GM21390 (cell line): ENCODE results near the gene CCDC91.
"Not testable (repeated sequence)": the region's sequence is repeated elsewhere in the genome, so short reads cannot be mapped to it uniquely, and the experiment has no call there.

Experiments
- ATAC-seq: cut with Tn5 transposase; IDR thresholded peaks from one replicate; pipeline ENCODE4 v1.9.1; 2021; ENCODE audit not compliant: unreplicated experiment

CCDC91 gene

GRCh38 chr12:28231248-28231647 is 41.0 kb downstream of the CCDC91 start:
- no peak for ATAC-seq

DNA sequence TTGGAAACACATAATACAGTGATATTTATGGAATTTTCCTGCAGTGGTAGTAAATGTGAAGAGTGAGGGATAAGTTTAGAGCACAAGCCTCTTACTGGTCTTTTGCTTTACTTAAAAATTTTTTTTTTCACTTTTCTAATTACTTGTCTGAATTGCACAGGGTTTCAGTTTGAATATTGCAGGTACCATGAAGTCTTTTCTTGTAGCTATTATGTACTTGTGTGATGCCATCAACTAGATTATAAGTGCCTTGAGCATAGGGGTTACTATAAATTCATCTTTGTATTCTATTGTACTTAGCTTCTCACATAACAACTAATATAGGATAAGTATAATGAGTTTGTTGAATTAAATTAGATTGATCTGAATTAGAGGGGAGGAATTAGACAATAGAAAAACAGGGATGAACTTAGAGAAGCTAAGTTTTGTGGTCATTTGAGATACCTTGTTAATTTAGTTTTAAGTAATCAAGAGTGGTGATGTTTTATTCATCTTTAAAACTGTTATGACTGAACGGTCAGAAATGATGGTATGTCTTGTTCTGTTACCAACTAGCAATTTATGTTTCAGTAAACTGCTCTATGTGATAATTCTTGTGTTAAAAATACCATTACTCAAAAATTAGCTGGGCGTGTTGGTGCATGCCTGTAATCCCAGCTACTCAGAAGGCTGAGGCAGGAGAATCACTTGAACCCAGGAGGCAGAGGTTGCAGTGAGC is 42.1 kb downstream of the CCDC91 start:
- ATAC-seq, result no peak

- no peak for ATAC-seq
Observed at GRCh38 chr12:28234444-28234843, 44.2 kb downstream of the CCDC91 start.

DNA sequence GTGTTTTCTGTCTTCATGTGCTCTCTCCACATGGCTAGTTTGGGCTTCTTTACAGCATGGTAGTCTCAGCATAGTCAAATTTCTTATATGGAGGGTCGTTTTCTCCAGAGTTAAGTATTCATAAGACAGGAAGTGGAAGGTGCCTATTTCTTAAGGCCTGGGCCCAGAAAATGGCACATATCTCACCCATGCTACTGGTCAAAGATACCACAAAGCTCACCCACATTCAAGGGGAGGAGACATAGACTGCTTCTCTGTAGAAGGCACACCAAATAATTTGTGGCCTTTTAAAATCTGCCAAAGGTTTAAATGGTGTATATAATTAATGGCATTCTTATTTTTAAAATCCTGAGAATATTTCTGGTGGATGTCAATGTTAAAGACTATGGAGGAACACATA is 44.8 kb downstream of the CCDC91 start:
- ATAC-seq, result no peak

DNA sequence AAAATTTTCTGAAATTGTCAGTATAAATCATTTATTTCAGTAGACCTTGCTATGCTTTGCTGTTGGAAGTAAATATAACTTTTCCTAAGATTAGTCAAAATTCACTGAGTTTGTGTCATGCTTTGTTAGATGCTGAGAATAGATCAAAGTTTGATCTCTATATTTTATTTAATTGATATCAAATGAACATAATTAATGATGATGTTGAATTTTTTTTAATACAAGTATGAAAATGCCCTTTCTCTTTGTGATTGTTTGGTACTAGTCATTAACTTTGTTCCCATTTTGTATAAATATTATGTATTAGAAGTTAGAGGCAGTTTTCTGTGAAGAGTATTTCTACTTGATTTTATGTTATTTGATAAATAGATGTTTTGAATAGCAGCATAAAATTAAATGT is 45.7 kb downstream of the CCDC91 start:
- no peak for ATAC-seq

- no peak for ATAC-seq
Observed at GRCh38 chr12:28237423-28237822, 47.2 kb downstream of the CCDC91 start.

DNA sequence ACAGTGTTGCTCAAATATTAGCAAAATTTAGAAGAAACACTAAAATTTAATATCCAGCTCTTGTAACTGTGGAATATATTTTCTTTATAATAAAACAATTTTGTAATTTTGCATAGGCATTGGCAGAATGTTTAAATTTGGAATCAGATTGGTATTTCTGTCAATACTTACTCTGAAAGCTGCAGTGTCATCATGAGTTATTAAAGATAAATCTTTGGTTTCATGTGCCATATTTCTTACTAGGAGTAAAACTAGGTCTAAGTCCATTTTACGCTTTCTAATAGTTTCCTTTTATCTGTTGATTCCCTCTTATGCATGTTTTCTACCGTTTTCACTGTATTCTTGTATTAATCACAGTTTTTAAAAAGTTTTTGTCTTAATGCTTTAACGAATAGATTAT is 49.7 kb downstream of the CCDC91 start:
- ATAC-seq, result no peak

DNA sequence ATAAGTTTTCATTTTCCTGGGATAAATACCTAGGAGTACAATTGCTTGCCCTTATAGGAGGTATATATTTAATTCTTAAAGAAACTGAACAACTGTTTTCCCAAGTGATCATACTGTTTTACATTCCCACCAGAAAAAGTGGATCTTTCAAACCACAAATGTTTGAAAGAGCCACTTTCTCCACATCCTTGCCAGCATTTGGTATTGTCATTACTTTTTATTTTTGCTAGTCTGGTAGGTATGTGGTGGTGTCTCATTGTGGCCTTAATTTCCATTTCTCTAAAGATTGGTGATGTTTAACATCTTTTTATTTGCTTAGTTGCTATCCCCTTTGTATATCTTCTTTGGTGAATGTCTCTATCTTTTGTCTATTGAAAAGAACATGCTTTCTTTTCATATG is 50.6 kb downstream of the CCDC91 start:
- ATAC-seq, result no peak

DNA sequence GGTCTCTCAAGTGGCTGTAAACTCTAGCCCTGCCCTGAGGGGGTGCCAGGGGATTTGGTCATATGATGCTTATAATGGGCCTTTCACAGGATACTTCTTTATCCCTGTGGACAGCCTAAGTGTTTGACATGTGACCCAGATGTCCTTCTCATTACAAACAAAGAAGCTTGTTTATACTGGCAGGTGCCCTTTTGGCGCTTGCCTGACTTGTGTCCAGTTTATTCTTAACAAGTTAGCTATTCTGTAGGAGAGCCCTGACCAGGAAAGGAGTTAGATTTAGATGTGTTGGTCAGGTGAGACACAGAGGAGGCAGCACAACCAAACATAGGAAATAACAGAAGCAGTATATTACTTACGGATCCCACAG is 51.9 kb downstream of the CCDC91 start:
- no peak for ATAC-seq

DNA sequence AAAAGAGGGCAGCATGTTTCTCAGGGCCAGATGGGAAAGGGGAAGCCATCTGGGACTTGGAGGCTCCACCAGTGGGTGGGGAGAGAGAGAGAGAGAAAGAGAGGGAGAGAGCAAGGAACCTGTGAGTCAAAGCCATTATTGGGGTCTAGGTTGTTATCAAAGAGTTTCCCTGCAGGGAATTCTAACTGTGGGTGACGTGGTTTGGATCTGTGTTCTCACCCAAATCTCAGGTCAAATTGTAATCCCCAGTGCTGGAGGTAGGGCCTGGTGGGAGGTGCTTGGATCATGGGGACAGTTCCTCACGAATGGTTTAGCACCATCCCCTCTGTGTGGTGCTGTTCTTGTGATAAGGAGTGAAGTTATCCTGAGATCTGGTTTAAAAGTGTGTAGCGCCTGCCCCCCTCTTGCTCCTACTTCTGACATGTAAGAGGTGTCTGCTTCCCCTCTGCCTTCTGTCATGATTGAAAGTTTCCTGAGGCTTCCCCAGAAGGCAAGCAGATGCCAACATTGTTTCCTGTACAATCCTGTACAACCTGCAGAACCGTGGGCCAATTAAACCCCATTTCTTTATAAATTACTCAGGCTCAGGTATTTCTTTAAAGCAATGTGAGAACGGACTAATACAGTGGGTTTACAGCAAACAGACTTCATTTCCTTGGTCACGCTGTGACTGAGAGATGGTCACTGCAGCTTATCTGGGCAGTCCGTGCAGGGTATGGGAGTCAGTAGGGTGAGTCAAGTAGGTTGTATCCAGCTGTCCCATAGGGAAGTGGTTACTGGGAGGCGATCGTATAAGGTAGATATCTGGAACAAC is 52.4 kb downstream of the CCDC91 start:
- no peak for ATAC-seq

- ATAC-seq, result no peak
Observed at GRCh38 chr12:28243310-28243633, 53.0 kb downstream of the CCDC91 start.

- ATAC-seq, result no peak
Observed at GRCh38 chr12:28247806-28248205, 57.5 kb downstream of the CCDC91 start.

- no peak for ATAC-seq
Observed at GRCh38 chr12:28248555-28249145, 58.4 kb downstream of the CCDC91 start.

GRCh38 chr12:28253161-28253641 is 62.9 kb downstream of the CCDC91 start:
- peak; percentile 83 for ATAC-seq

DNA sequence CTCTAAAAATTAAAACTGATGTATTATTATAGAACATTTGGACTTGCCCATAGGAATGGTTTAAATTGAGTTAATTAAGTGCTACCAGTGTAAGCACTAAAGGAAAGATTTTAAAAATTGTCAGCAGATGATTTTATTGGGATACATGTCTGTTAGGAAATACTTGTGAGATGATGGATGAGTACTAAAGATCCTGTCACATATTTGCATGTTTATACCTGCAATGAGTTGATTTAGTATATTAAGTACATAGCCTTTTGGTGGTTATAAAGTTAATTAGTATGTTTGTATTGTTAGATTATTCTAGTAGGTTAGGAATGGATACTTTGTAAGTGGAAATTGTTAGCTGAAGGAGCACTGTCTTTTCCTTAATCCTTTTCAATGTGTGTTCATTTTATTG is 67.2 kb downstream of the CCDC91 start:
- no peak for ATAC-seq

DNA sequence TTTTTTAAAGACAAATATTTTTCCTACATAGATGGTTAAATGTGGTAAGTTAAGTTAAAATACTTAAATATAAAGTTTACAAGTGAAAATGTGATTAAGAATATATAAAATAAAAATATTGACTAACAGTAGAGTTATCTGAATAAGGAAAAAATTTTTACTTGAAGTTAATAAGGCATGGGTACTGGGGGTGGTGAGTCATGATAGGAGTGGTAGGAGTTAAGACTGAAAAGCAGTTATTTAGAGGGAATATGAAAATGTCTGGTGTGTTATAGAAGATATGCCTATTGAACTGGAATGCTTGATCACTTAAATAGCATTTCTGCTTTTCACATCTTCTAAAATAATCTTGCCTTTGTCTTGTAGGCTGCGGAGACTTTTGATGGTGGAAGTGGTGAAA is 68.7 kb downstream of the CCDC91 start:
- ATAC-seq, result no peak

DNA sequence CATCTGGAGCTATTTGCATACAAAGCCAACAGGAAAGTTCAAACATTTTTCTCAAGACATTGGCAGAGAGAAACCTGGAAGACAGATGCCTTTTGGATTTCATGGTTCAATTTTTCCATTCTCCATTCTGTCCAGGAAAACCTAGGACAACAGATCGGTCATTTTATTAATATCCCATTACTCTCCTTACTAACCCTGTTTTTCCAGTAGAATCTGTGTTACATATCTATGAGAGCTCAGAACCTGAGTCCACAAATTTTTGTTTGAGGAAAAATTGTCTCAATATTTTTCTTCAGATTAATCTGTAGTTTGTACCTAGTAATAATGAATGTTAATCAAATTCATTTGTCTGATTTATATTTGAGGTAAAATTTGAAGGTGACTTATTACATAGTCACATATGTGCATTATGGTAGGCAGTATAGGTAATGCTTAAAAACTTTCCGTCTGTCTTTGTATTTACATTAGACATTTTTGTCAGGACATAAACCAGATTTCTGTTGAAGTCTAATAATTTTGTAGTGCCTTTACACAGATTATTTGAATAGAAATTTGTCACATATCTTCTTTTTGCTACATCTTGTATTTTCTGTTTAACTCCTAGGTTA is 75.3 kb downstream of the CCDC91 start:
- ATAC-seq, result no peak

DNA sequence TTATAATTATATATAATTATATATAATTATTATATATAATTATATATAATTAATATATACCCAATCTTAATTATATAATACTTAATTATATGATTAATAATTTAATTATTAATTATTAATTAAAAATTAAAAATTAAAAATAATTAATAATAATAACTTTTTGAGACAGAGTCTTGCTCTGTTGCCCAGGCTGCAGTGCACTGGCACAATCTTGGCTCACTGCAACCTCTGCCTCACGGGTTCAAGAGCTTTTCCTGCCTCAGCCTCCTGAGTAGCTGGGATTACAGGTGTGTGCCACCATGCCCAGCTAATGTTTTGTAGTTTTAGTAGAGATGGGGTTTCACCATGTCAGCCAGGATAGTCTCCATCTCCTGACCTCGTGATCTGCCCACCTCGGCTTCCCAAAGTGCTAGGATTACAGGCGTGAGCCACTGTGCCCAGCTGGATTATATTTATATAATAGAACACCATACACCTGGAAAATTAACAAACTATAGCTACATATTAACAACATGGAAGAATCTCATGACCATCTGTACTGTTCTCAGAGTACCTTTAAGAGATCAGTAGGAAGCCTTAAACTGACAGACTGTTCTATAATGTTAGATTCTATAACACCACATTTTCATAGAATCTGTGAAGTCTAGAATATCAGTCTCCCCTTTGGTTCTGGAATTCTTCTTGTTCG is 77.8 kb downstream of the CCDC91 start:
- not testable (repeated sequence) for ATAC-seq

DNA sequence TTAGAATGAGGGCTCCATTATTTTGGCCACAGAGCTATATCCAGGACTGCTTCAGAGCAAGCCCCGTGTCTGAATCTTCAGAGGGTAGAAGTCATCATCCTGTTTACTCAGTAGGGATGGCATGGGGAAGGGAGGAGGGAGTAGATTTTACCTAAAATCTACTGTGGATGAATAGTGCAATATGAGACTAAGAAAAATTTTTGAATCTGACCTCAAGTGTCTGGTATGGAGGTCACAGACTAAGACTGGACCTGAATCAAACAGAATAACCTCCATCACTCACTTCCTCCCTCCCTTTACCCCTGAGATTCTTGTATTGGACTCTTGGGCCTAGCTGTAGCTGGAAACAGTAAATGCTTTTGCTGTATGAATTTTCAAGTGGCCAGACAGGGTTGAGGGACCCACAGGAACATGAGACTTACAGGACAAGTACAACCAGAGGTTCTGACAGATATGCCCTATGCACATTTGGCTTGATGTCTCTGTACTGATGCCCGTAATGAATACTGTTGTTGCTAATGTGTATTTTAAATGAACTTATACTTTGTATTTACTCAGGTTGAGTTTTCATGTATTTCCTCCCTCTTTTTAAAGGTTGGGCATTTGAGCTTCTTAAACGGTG is 78.5 kb downstream of the CCDC91 start:
- no peak for ATAC-seq

DNA sequence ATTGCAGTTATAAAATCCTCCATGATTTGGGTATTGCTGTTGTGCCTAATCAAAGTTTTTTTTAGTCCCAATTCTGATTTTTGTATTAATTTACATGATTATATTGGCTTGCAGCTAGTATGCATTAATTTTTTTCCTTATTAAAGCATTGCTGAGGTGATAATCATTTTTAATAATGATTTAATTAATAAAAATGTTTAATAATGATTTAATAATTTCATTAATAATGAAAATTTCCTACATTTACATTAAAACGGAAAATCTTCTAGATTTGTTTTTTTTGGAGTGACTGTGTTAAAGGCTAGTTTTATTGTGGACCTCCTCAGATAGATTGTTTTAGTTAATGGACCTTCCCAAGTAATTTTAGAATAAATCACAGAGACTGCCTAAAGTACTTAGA is 79.6 kb downstream of the CCDC91 start:
- ATAC-seq, result no peak

GRCh38 chr12:28278499-28278898 is 88.2 kb downstream of the CCDC91 start:
- ATAC-seq, result no peak
